K562 (cell line): ENCODE results near the gene AGAP1. TPM values are rescaled to one million over a fixed set of nuclear protein-coding genes. Genes with fewer than 3 reads are reported as not detected.

Experiments
- ATAC-seq: fragments of 200-7000 bp; cut with Tn5 transposase; 3 replicates; pipeline ENCODE4 v1.9.1; 2020; ENCODE audit warnings: moderate library complexity
- BruUV-seq: library from RNA; stranded (reverse); fragments of 400-500 nt; replicated peaks from 2 replicates; lab custom pipeline; 2021; lab: Mats Ljungman, UMichigan
- CTCF ChIA-PET: fragments of 300-600 bp; formaldehyde crosslinking; extraction: SDS; loops from one replicate; lab custom pipeline; 2021; ENCODE audit warnings: low intra/inter-chr PET ratio; lab: Yijun Ruan, JAX
- POLR2A ChIA-PET: fragments of 300-600, 350-650 bp; sonication (Branson Sonifier 250); formaldehyde crosslinking; extraction: SDS; loops from one replicate; lab custom pipeline; 2021; ENCODE audit warnings: antibody characterized with exemption, inconsistent platforms; lab: Yijun Ruan, JAX
- DNase-seq, 4 experiments: peaks; one replicate each; pipeline versions ENCODE4 v3.0.0 to v3.0.0-alpha.2; 2011 to 2018; ENCODE audit warnings: low spot score in 3 of 4, mixed read lengths in 3 of 4; ENCODE audit errors: extremely low read depth in 1 of 4
- FAIRE-seq: peaks from 2 replicates; lab custom pipeline; 2011; peaks lifted over from hg19 to GRCh38; lab: Jason Lieb, UNC
- H2AFZ ChIP-seq: 2 replicates; pipeline ENCODE4 v1.6.0; 2011; ENCODE audit warnings: low read depth, low read length, control low read depth, inconsistent platforms
- H3K27ac ChIP-seq: fragments of 200-600 bp; 3 replicates; pipeline ENCODE4 v1.8.0; 2011; ENCODE audit warnings: low read depth, mild to moderate bottlenecking, control low read depth, inconsistent platforms, low read length, moderate library complexity, mixed read lengths; ENCODE audit errors: extremely low read depth
- H3K27me3 ChIP-seq, 2 experiments: fragments of 300-600 bp in 1 of 2; 2 replicates in 1 of 2; 3 replicates in 1 of 2; pipeline versions ENCODE4 v1.6.0 to v1.8.0; 2011; ENCODE audit warnings: inconsistent platforms in 2 of 2, low read length in 2 of 2, mild to moderate bottlenecking in 1 of 2, mixed read lengths in 1 of 2, moderate library complexity in 1 of 2; ENCODE audit not compliant: control insufficient read depth in 2 of 2, insufficient read depth in 2 of 2
- H3K36me3 ChIP-seq: fragments of 300-600 bp; 3 replicates; pipeline ENCODE4 v1.8.0; 2011; ENCODE audit warnings: mild to moderate bottlenecking, low read length, inconsistent platforms; ENCODE audit not compliant: control insufficient read depth, insufficient read depth
- H3K4me1 ChIP-seq, 2 experiments: fragments of 200-600 bp in 1 of 2; replicated peaks in 1 of 2; 2 replicates in 1 of 2; 3 replicates in 1 of 2; pipeline versions ENCODE4 v1.5.1 to v1.8.0; 2011; ENCODE audit warnings: inconsistent platforms in 2 of 2, low read length in 2 of 2, mild to moderate bottlenecking in 1 of 2, mixed read lengths in 1 of 2, moderate library complexity in 1 of 2; ENCODE audit not compliant: control insufficient read depth in 2 of 2, insufficient read depth in 2 of 2
- H3K4me2 ChIP-seq: 2 replicates; pipeline ENCODE4 v1.6.1; 2011; ENCODE audit warnings: low read length, control low read depth, inconsistent platforms, mixed read lengths; ENCODE audit not compliant: insufficient read depth
- H3K4me3 ChIP-seq: fragments of 200-600 bp; sonication (generic), shearing (Covaris generic); 2 replicates; pipeline ENCODE4 v1.5.1; 2016; ENCODE audit warnings: control low read depth, inconsistent platforms
- H3K79me2 ChIP-seq: fragments of 200-600 bp; 3 replicates; pipeline ENCODE4 v1.8.0; 2011; ENCODE audit warnings: low read length, inconsistent platforms; ENCODE audit not compliant: control insufficient read depth, insufficient read depth
- H3K9ac ChIP-seq, 2 experiments: 2 replicates each; pipeline versions ENCODE4 v1.6.0 to v1.6.1; 2011; ENCODE audit warnings: low read depth in 2 of 2, low read length in 2 of 2, control low read depth in 1 of 2, inconsistent platforms in 1 of 2, mild to moderate bottlenecking in 1 of 2, mixed read lengths in 1 of 2; ENCODE audit not compliant: insufficient read depth in 1 of 2
- H3K9me1 ChIP-seq: one replicate; pipeline ENCODE4 v1.6.0; 2011; ENCODE audit warnings: inconsistent platforms, mild to moderate bottlenecking, low read length, moderate library complexity; ENCODE audit not compliant: control insufficient read depth, insufficient read depth
- H3K9me3 ChIP-seq: replicated peaks from 2 replicates; pipeline ENCODE4 v1.5.1; 2011; ENCODE audit warnings: low read depth, low read length, inconsistent platforms; ENCODE audit not compliant: control insufficient read depth, insufficient read depth
- H4K20me1 ChIP-seq: replicated peaks from 2 replicates; pipeline ENCODE4 v1.6.1; 2011; ENCODE audit warnings: low read length, inconsistent platforms, mixed read lengths; ENCODE audit not compliant: control insufficient read depth, insufficient read depth
- ESRRA ChIP-seq: fragments of 450-650 bp; IDR thresholded peaks from 2 replicates; pipeline ENCODE4 v1.6.1; 2014; ENCODE audit warnings: low read depth, mild to moderate bottlenecking, moderate library complexity, borderline replicate concordance
- NFXL1 ChIP-seq: fragments of 450-650 bp; formaldehyde crosslinking; IDR thresholded peaks from 2 replicates; pipeline ENCODE4 v1.4.0; 2021; ENCODE audit warnings: mild to moderate bottlenecking
- RNF2 ChIP-seq: sonication (generic); IDR thresholded peaks from 2 replicates; pipeline ENCODE4 v1.6.1; 2016
- SETDB1 ChIP-seq: IDR thresholded peaks from one replicate; pipeline ENCODE4 v1.6.1; 2012; ENCODE audit warnings: low read length, control low read depth, inconsistent platforms
- ZBTB7A ChIP-seq: IDR thresholded peaks from 2 replicates; pipeline ENCODE4 v1.6.1; 2011; ENCODE audit warnings: low read depth, mild to moderate bottlenecking, low read length, moderate library complexity, borderline replicate concordance; ENCODE audit not compliant: control insufficient read depth
- ZNF766 ChIP-seq: fragments of 200-800 bp; sonication (Bioruptor generic); conservative IDR thresholded peaks from 2 replicates; pipeline ENCODE4 v1.6.1; 2016; ENCODE audit warnings: missing genetic modification characterization, missing compliant biosample characterization
- WGBS: fragments of 100-300 bp; shearing (Covaris generic); methylation state at CpG from one replicate; pipeline ENCODE4 v1.1.6; 2016; ENCODE audit warnings: low coverage, mixed read lengths; ENCODE audit not compliant: insufficient coverage; ENCODE audit errors: missing lambda C conversion rate; 5-methylcytosine and 5-hydroxymethylcytosine counted together
- in situ Hi-C: fragments of 300-500 bp; cut with MboI; formaldehyde crosslinking; loops from 4 replicates; pipeline ENCODE4 v1.15.0; 2018; ENCODE audit warnings: inconsistent platforms, mixed read lengths
- intact Hi-C: fragments of 100-400 bp; cut with micrococcal nuclease; formaldehyde crosslinking; loops from 2 replicates; pipeline ENCODE4 v1.14.2; 2022
- polyA plus RNA-seq, 8 experiments: library from polyadenylated mRNA; depleted of rRNA in 4 of 8; stranded (reverse) in 5 of 8; unstranded in 3 of 8; fragments of >200 nt; fragmentation: Nextera tagmentation in 2 of 8; fragmentation: Illumina TruSeq in 1 of 8; extraction: Ambion mirVana in 2 of 8; extraction: Trizol in 1 of 8; gene quantifications; 2 replicates each; pipeline versions ENCODE4 v1.2.1 to v1.2.3, GENCODE V29; 2011 to 2014; ENCODE audit warnings: inconsistent platforms in 1 of 8, missing spikeins in 1 of 8
- total RNA-seq, 7 experiments: library from RNA; depleted of rRNA in 6 of 7; stranded (reverse); fragments of >200 nt in 6 of 7; fragmentation: Illumina TruSeq in 2 of 7; extraction: Trizol in 2 of 7; gene quantifications; 2 replicates each; pipeline versions ENCODE4 v1.2.1 to v1.2.3, GENCODE V29; 2011 to 2021; ENCODE audit warnings: low replicate concordance in 1 of 7
- TF ChIP-seq, protein P1 (sequence below): sonication (generic); formaldehyde crosslinking; IDR thresholded peaks from 2 replicates; pipeline ENCODE4 v1.8.0; 2022; ENCODE audit warnings: missing genetic modification reagents, mild to moderate bottlenecking, borderline replicate concordance
- TF ChIP-seq, protein P2 (sequence below): sonication (generic); formaldehyde crosslinking; IDR thresholded peaks from 2 replicates; pipeline ENCODE4 v1.8.0; 2022; ENCODE audit warnings: missing genetic modification reagents, mild to moderate bottlenecking, moderate library complexity, borderline replicate concordance
- TF ChIP-seq, protein P3 (sequence below): sonication (generic); formaldehyde crosslinking; IDR thresholded peaks from 2 replicates; pipeline ENCODE4 v1.8.0; 2022; ENCODE audit warnings: mild to moderate bottlenecking, low read depth, missing genetic modification reagents

Gene AGAP1
- total and polyA plus RNA-seq, 9 of the 15 experiments (the other 6 are each of a cell fraction or from before 2014, with no cell fraction given) = 1.3 to 24.0 (median 10.6) TPM

DNA sequence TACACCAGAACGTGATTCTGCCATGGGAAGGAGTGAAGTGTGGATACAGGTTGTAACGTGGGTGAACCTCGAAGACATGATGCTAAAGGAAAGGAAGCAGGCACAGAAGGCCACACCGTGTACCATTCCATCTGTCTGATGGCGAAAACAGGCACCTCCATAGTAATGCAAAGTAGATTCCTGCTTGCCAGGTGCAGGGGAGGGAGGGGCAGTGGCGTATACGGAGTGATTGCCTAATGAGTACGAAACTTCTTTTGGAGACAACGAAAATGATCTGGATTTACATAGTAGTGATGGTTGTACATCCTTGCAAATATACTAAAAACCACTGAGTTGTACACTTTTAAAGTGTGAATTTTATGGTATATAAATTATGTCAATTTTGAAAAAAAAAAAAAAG, 567.7 kb downstream of the AGAP1 start:
- H3K79me2 ChIP-seq = no peaks in the 10 kb centered on the region
- no peak overlapping the region for H3K4me2 ChIP-seq
- in situ Hi-C loops = no loop called here
- DNase-seq (no peak), ATAC-seq (no peak), FAIRE-seq (no peak)
- H3K27ac ChIP-seq = no peak overlapping the region
- POLR2A ChIA-PET = no interaction called here
- peaks cover 4% of the 10 kb centered on the region; the same call in 1 of the 2 replicates for H3K9me3 ChIP-seq
- intact Hi-C loops = no loop called here
- no peak overlapping the region for H3K9ac ChIP-seq
- no peaks in the 10 kb centered on the region for H3K9me1 ChIP-seq
- H4K20me1 ChIP-seq = no peaks in the 10 kb centered on the region
- no peaks in the 10 kb centered on the region for H3K4me1 ChIP-seq
- TF ChIP-seq NFXL1 = no peak
- TF ChIP-seq, protein P1, sequence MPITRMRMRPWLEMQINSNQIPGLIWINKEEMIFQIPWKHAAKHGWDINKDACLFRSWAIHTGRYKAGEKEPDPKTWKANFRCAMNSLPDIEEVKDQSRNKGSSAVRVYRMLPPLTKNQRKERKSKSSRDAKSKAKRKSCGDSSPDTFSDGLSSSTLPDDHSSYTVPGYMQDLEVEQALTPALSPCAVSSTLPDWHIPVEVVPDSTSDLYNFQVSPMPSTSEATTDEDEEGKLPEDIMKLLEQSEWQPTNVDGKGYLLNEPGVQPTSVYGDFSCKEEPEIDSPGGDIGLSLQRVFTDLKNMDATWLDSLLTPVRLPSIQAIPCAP (CRISPR knock-in tag) = no peak
- TF ChIP-seq, protein P2, sequence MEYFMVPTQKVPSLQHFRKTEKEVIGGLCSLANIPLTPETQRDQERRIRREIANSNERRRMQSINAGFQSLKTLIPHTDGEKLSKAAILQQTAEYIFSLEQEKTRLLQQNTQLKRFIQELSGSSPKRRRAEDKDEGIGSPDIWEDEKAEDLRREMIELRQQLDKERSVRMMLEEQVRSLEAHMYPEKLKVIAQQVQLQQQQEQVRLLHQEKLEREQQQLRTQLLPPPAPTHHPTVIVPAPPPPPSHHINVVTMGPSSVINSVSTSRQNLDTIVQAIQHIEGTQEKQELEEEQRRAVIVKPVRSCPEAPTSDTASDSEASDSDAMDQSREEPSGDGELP (CRISPR knock-in tag) = no peak
- TF ChIP-seq ESRRA = no peak
- no peak for TF ChIP-seq ZBTB7A
- TF ChIP-seq RNF2 = no peak
- TF ChIP-seq, protein P3, sequence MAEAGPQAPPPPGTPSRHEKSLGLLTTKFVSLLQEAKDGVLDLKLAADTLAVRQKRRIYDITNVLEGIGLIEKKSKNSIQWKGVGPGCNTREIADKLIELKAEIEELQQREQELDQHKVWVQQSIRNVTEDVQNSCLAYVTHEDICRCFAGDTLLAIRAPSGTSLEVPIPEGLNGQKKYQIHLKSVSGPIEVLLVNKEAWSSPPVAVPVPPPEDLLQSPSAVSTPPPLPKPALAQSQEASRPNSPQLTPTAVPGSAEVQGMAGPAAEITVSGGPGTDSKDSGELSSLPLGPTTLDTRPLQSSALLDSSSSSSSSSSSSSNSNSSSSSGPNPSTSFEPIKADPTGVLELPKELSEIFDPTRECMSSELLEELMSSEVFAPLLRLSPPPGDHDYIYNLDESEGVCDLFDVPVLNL (CRISPR knock-in tag) = no peak
- no peak for TF ChIP-seq ZNF766 (CRISPR knock-in tag)
- no peak for TF ChIP-seq SETDB1
- TF ChIP-seq, all 486 proteins: peak for 0
- H3K4me3 ChIP-seq = no peak overlapping the region
- no peak overlapping the region for H2AFZ ChIP-seq
- BruUV-seq = no TSS peak
- no peaks in the 10 kb centered on the region for H3K27me3 ChIP-seq
- 66% methylated on average over 6 of the region's 9 CpGs for WGBS
- CTCF ChIA-PET = no interaction called here
- H3K36me3 ChIP-seq = no peaks in the 10 kb centered on the region
